Measurements from ENCODE around the gene PSPH. TPM values are rescaled to one million over a fixed set of nuclear protein-coding genes. Genes with fewer than 3 reads are reported as not detected.
"Not testable (repeated sequence)": the region's sequence is repeated elsewhere in the genome, so short reads cannot be mapped to it uniquely, and the experiment has no call there.

The PSPH gene
- total RNA-seq (2021) (59.0 and 83.8 TPM in 2 replicates), Bru-seq, nascent RNA (percentile 68 among the genes with signal in this experiment), BruChase-seq, experiment 1, labeled RNA remaining after a 2-hour chase (percentile 71 among the genes with signal in this experiment), BruChase-seq, experiment 2, labeled RNA remaining after a 6-hour chase (percentile 81 among the genes with signal in this experiment)
- long read RNA-seq, transcript PSPH-202 (8 exons, 2,178 nt) = major isoform, 15 of 215 reads
- long read RNA-seq, partial matches to known transcripts = 143 of 215 reads
- long read RNA-seq, other reads (novel, unspliced or antisense) = 55 of 215 reads

DNA sequence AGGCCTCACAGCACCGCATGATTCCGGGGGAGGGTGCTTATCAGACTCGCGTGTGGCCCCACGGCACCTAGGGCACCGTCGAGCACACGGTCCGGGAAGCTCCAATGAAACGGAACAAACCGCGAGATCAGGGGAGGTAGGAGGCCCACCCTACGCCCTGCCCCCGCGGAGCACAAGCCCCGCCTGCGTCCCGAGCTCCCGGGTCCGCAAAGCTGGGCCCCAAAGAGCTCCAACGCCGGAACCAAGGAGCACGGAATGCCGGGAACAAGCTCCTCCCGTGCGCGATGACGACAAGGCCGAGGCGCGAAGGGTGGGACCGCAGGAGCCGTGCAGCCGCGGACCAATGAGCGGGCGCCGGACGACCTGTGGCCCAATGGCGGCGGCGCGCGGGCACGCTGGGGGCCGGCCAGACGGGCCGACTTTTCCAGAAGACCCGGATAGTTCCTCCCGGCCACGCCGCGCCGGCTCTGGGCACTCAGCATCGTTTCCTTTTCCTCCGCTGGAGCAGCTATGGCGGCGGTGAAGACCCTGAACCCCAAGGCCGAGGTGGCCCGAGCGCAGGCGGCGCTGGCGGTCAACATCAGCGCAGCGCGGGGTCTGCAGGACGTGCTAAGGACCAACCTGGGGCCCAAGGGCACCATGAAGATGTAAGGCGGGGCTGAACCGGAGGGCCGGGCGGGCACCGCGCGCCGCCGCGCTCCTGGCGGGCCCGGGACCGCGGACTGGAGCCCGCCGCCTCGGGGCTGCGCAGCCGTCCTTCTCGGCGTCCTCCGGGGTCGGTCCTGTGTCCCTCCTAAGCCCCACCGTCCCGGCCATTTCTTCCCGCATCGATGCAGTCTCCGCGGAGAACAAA, at the start of gene PSPH, which contains the start of gene CCT6A:
PSPH (minus strand) TSS at position 106 of the 853 bp plus-strand sequence. CDS start 30,232 bp downstream, outside the sequence.
CCT6A (plus strand) TSS at position 427 of the 853 bp plus-strand sequence; CDS start at position 511, 84 bp downstream.
- H3K4me3 ChIP-seq (ENCODE audit: low read depth, low read length, poor library complexity, severe bottlenecking) = peak within 1 kb of the TSS; percentile 90
- TF ChIP-seq, protein P1, sequence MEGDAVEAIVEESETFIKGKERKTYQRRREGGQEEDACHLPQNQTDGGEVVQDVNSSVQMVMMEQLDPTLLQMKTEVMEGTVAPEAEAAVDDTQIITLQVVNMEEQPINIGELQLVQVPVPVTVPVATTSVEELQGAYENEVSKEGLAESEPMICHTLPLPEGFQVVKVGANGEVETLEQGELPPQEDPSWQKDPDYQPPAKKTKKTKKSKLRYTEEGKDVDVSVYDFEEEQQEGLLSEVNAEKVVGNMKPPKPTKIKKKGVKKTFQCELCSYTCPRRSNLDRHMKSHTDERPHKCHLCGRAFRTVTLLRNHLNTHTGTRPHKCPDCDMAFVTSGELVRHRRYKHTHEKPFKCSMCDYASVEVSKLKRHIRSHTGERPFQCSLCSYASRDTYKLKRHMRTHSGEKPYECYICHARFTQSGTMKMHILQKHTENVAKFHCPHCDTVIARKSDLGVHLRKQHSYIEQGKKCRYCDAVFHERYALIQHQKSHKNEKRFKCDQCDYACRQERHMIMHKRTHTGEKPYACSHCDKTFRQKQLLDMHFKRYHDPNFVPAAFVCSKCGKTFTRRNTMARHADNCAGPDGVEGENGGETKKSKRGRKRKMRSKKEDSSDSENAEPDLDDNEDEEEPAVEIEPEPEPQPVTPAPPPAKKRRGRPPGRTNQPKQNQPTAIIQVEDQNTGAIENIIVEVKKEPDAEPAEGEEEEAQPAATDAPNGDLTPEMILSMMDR (conservative IDR thresholded peaks at IDR 0.05; ENCODE audit: low read depth, low read length) = no peak
- no peak for TF ChIP-seq EZH2 (IDR thresholded peaks at IDR 0.05; ENCODE audit: borderline replicate concordance, low read depth, low read length, poor library complexity, severe bottlenecking)
- H3K36me3 ChIP-seq (ENCODE audit: insufficient read depth, low read length, poor library complexity, severe bottlenecking) = peaks cover 41% of the 10 kb centered on the region
- peak; percentile 99 for DNase-seq (ENCODE audit: low spot score)
- H3K4me1 ChIP-seq (ENCODE audit: insufficient read depth, low read length, poor library complexity, severe bottlenecking) = peaks cover 35% of the 10 kb centered on the region
- POLR2A ChIA-PET (ENCODE audit: low non-redundant PET) = interaction anchor here (0.5 to 1.0 kb wide), 5 partner anchors 17 to 440 kb away, joined by 3 to 5 read pairs (median 3); no protein-coding TSS in a partner anchor
- no peaks in the 10 kb centered on the region for H3K9me3 ChIP-seq (ENCODE audit: low read depth, low read length, poor library complexity, severe bottlenecking)
- no peaks in the 10 kb centered on the region for H3K27me3 ChIP-seq (replicated peaks; ENCODE audit: insufficient read depth, low read depth, low read length, poor library complexity)
- H3K27ac ChIP-seq (ENCODE audit: low read depth, low read length, poor library complexity, severe bottlenecking) = peak within 1 kb of the TSS; percentile 92
- CTCF ChIA-PET = interaction anchor here (0.7 to 1.1 kb wide), 2 partner anchors 11 to 410 kb away, joined by 3 read pairs; no protein-coding TSS in a partner anchor
- BruUV-seq (replicated peaks) = no TSS peak
- intact Hi-C loops (cut with micrococcal nuclease; ENCODE audit: unreplicated experiment) = no loop called here

DNA sequence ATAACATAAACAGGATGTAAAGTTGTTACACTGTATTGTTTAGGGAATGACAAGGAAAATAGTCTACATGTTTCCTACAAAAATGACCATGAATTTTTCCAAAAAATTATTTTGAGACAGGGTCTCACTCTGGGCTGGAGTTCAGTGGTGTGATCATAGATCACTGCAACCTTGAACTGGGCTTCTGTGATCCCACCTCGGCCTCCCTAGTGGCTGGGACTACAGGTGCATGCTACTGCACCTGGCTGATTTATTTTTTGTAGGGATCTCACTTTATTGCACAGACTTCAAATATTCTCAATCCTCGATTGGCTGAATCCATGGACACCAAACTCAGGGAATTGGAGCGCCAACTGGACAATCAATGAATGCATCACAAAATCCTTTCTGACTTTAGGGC, 48.4 kb upstream of the PSPH start:
- no TSS peak for BruUV-seq (replicated peaks)
- H3K9me3 ChIP-seq (ENCODE audit: low read depth, low read length, poor library complexity, severe bottlenecking) = no peaks in the 10 kb centered on the region
- H3K36me3 ChIP-seq (ENCODE audit: insufficient read depth, low read length, poor library complexity, severe bottlenecking) = peaks cover 56% of the 10 kb centered on the region
- TF ChIP-seq EZH2 (IDR thresholded peaks at IDR 0.05; ENCODE audit: borderline replicate concordance, low read depth, low read length, poor library complexity, severe bottlenecking) = no peak
- TF ChIP-seq, protein P1 (conservative IDR thresholded peaks at IDR 0.05; ENCODE audit: low read depth, low read length) = no peak
- no peak overlapping the region for H3K27ac ChIP-seq (ENCODE audit: low read depth, low read length, poor library complexity, severe bottlenecking)
- no peaks in the 10 kb centered on the region for H3K27me3 ChIP-seq (replicated peaks; ENCODE audit: insufficient read depth, low read depth, low read length, poor library complexity)
- no peak for DNase-seq (ENCODE audit: low spot score)
- H3K4me3 ChIP-seq (ENCODE audit: low read depth, low read length, poor library complexity, severe bottlenecking) = no peak overlapping the region
- no peaks in the 10 kb centered on the region for H3K4me1 ChIP-seq (ENCODE audit: insufficient read depth, low read length, poor library complexity, severe bottlenecking)
- intact Hi-C loops (cut with micrococcal nuclease; ENCODE audit: unreplicated experiment) = no loop called here
- CTCF ChIA-PET = no interaction called here
- POLR2A ChIA-PET (ENCODE audit: low non-redundant PET) = no interaction called here

DNA sequence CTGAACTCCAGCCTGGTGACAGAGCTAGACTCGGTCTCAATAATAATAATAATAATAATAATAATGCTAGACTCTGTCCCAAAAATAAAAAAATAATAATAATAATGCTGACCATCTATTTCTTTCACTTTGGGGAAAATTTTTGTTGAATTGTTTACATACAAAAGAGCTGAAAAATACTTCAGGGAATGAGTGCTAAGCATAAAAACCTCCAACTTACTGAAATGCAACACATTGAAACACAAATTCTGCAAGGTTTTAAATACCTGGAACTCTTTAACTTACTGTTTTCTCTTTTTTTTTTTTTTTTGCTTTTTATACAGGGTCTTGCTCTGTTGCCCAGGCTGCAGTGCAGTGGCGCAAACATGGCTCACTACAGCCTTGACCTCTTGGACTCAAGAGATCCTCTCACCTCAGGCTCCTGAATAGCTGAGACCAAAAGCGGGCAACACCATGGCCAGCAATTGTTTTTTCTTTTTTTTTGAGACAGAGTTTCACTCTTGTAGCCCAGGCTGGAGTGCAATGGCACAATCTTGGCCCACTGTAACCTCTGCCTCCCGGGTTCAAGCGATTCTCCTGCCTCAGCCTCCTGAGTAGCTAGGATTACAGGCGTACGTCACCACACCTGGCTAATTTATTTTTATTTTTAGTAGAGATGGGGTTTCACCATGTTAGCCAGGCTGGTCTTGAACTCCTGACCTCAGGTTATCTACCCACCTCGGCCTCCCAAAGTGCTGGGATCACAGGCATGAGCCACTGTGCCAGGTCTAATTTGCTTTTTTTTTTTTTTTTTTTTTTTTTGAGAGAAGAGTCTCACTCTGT, 47.2 kb upstream of the PSPH start:
- H3K4me3 ChIP-seq (ENCODE audit: low read depth, low read length, poor library complexity, severe bottlenecking); BruUV-seq (replicated peaks); H3K4me1 ChIP-seq (ENCODE audit: insufficient read depth, low read length, poor library complexity, severe bottlenecking); CTCF ChIA-PET; DNase-seq (ENCODE audit: low spot score); H3K9me3 ChIP-seq (ENCODE audit: low read depth, low read length, poor library complexity, severe bottlenecking); H3K27me3 ChIP-seq (replicated peaks; ENCODE audit: insufficient read depth, low read depth, low read length, poor library complexity); intact Hi-C loops (cut with micrococcal nuclease; ENCODE audit: unreplicated experiment); H3K27ac ChIP-seq (ENCODE audit: low read depth, low read length, poor library complexity, severe bottlenecking); POLR2A ChIA-PET (ENCODE audit: low non-redundant PET): not testable (repeated sequence)
- peaks cover 43% of the 10 kb centered on the region for H3K36me3 ChIP-seq (ENCODE audit: insufficient read depth, low read length, poor library complexity, severe bottlenecking)
